UCSD-AML1 (cell line): ENCODE measurements around the gene ZBTB39.
"Not testable (repeated sequence)": the region's sequence is repeated elsewhere in the genome, so short reads cannot be mapped to it uniquely, and the experiment has no call there.

Experiments
- DNase-seq: peaks from one replicate; lab custom pipeline; 2025; ENCODE audit not compliant: unreplicated experiment; lab: John Stamatoyannopoulos, UW

Gene ZBTB39

GRCh38 chr12:57031789-57032188 lies 25.4 kb upstream of the ZBTB39 start:
- DNase-seq: no peak

- peak; percentile 29 for DNase-seq
Measured at GRCh38 chr12:57031138-57031725, 24.9 kb upstream of the ZBTB39 start.

GRCh38 chr12:57029457-57029856 lies 23.1 kb upstream of the ZBTB39 start:
- no peak for DNase-seq

GRCh38 chr12:57027805-57028153 lies 21.4 kb upstream of the ZBTB39 start:
- DNase-seq: no peak

- DNase-seq: no peak
Measured at GRCh38 chr12:57027011-57027804, 20.9 kb upstream of the ZBTB39 start.

GRCh38 chr12:57025196-57025595 lies 18.9 kb upstream of the ZBTB39 start:
- DNase-seq: no peak

- not testable (repeated sequence) for DNase-seq
Measured at GRCh38 chr12:57022324-57022723, 16.0 kb upstream of the ZBTB39 start.

GRCh38 chr12:57019983-57020719 lies 13.8 kb upstream of the ZBTB39 start:
- no peak for DNase-seq

GRCh38 chr12:57018906-57019305 lies 12.6 kb upstream of the ZBTB39 start:
- no peak for DNase-seq

- DNase-seq: not testable (repeated sequence)
Measured at GRCh38 chr12:57018353-57018752, 12.0 kb upstream of the ZBTB39 start.

GRCh38 chr12:57016348-57016747 lies 10.0 kb upstream of the ZBTB39 start, which contains the start of gene TAC3:
Gene TAC3, minus strand, starts transcription at chr12:57016529. Its CDS starts 732 bp downstream, at chr12:57015797.
- no peak for DNase-seq

- no peak for DNase-seq
Measured at GRCh38 chr12:57012600-57013465, 6.5 kb upstream of the ZBTB39 start.

- DNase-seq: no peak
Measured at GRCh38 chr12:57011438-57012424, 5.4 kb upstream of the ZBTB39 start.

- DNase-seq: no peak
Measured at GRCh38 chr12:57010627-57011247, 4.4 kb upstream of the ZBTB39 start.

- no peak for DNase-seq
Measured at GRCh38 chr12:57009949-57010626, 3.7 kb upstream of the ZBTB39 start.

GRCh38 chr12:57008178-57008577 lies 1.8 kb upstream of the ZBTB39 start:
- DNase-seq: no peak

GRCh38 chr12:57006809-57007475 lies 596 bp upstream of the ZBTB39 start:
- DNase-seq: peak; percentile 67

GRCh38 chr12:57004651-57005050 lies 1.7 kb downstream of the ZBTB39 start:
- no peak for DNase-seq
